Left renal cortex interstitium (tissue), 4 donors: Measurements from ENCODE around the gene OR1N1. TPM values are rescaled to one million over a fixed set of nuclear protein-coding genes. Genes with fewer than 3 reads are reported as not detected.

Source experiments
- polyA plus RNA-seq, 4 donors: library from polyadenylated mRNA; unstranded; fragments of 120-200 nt; gene quantifications; one replicate each; pipeline ENCODE4 v1.2.1, GENCODE V29; 2013; ENCODE audit not compliant: insufficient read length in 4 of 4

Gene OR1N1
- polyA plus RNA-seq, 4 donors = not detected

Other genes with a start within 250 kb of the OR1N1 start
- gene PTGS1, start 156.3 kb downstream of the OR1N1 start, polyA plus RNA-seq = 1 to 10 TPM; 5.2 to 7.2 (median 5.6) TPM
- gene OR1J1, start 49.4 kb downstream of the OR1N1 start, polyA plus RNA-seq = not detected
- gene OR1J2, start 16.5 kb downstream of the OR1N1 start, polyA plus RNA-seq = not detected
- not detected for gene OR1J4, start 8.2 kb downstream of the OR1N1 start, polyA plus RNA-seq
- gene OR1N2, start 25.8 kb upstream of the OR1N1 start, polyA plus RNA-seq = not detected
- gene OR1L8, start 56.1 kb upstream of the OR1N1 start, polyA plus RNA-seq = under 1 TPM; 0.08 to 0.22 (median 0.15) TPM
- gene OR1Q1, start 87.4 kb upstream of the OR1N1 start, polyA plus RNA-seq = not detected
- not detected for gene OR1B1, start 130.3 kb upstream of the OR1N1 start, polyA plus RNA-seq
- gene OR1L1, start 134.4 kb upstream of the OR1N1 start, polyA plus RNA-seq = not detected
- gene OR1L3, start 147.8 kb upstream of the OR1N1 start, polyA plus RNA-seq = not detected
- not detected for gene OR1L4, start 196.7 kb upstream of the OR1N1 start, polyA plus RNA-seq
- gene OR1L6, start 215.0 kb upstream of the OR1N1 start, polyA plus RNA-seq = not detected